Fibroblast of pulmonary artery (primary cell): Measurements from ENCODE around the gene HHATL.

Experiments
- DNase-seq: peaks from one replicate; pipeline ENCODE4 v3.0.0-alpha.2; 2010; ENCODE audit warnings: low read depth
- H3K4me3 ChIP-seq: replicated peaks from 2 replicates; pipeline ENCODE4 v1.5.1; 2011; ENCODE audit warnings: low read depth, mild to moderate bottlenecking, control low read depth, low read length, moderate library complexity
- CTCF ChIP-seq: IDR thresholded peaks from 2 replicates; pipeline ENCODE4 v1.5.1; 2011; ENCODE audit warnings: mild to moderate bottlenecking, control low read depth, low read length, inconsistent platforms; ENCODE audit errors: missing control alignments

The HHATL gene

GRCh38 chr3:42667096-42667522 lies 35.5 kb downstream of the HHATL start:
- no peak overlapping the region for H3K4me3 ChIP-seq
- DNase-seq, result no peak
- TF ChIP-seq CTCF, result no peak

GRCh38 chr3:42666577-42666998 lies 36.0 kb downstream of the HHATL start:
- no peak for DNase-seq
- no peak for TF ChIP-seq CTCF
- H3K4me3 ChIP-seq, result no peak overlapping the region

DNA sequence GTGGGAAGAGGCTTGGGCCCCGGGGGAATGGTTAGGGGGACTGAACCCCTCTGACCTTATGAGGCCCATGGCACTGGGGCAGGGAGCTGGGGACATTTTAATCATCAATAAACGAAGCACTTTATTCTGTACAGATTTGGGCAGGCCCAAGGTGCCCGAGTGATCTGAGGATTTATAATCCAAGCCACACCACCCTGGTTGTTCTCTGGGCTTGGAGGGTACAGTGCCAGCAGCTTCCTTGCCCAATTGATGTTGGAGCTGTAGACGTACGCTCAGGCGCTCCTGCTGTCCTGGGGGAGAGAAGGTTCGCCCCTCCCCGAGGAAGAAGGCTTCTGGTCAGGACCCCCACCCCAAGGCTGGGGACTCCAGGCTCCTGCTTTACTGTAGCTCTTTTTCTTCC lies 36.6 kb downstream of the HHATL start:
- no peak overlapping the region for H3K4me3 ChIP-seq
- DNase-seq, result no peak
- TF ChIP-seq CTCF, result no peak

DNA sequence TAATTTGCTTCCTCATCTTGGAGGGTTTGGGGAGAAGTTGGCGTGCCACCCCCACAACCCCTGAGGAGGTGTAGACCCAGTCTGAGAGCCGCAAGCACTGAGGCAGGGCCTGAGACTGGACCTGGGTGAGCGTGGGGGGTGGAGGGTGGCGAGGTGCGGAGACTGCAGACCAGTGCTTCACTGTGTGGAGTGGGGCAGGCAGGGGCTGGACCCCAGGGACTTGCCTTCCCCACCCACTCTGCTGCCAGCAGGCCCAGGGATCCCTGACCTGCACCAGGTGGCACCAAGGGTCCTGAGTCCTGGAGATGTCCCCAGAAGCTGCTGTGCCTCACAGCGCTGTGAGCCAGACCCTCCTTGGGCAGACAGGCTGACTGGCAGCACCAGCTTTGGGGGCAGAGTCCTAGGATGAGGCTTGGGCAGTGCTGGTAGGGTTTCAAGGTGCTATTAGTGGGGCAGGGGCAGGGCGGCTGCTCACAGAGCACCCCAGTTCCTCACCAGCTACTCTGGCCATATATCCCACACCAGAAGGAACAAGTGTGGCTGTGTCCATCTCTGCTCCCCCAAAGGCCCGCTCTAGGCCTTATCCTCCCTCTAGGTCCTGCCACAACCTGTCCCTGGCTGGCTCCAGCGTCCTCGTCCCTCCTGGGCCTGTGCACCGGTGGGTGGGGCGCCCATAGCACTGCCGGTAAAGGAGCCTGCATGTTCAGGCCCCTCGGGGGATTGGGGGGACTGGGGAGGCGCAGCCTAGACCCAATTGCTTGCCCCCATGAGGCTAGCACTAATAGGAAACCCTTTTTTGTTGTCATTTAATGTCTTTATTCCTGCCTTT lies 37.3 kb downstream of the HHATL start:
- no peak for TF ChIP-seq CTCF
- DNase-seq, result no peak
- no peak overlapping the region for H3K4me3 ChIP-seq

DNA sequence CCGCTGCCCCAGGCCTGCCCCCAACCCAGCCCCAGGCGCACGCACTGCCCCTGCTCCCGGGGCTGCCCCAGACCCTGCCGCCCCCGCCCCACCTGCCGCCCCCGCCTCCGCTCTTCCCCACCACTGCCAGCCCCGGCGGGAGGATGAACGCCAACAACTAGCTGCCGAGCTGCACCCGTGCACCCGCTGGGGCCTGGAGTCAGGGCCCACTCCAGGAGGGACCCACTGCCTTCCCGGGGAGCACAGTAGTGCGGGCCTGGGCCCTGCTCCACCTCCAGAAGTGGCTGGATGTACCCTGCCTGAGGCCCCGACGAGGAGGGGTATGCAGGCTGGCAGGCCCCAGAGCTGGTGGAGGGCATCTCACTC lies 38.2 kb downstream of the HHATL start:
- H3K4me3 ChIP-seq, result no peak overlapping the region

DNA sequence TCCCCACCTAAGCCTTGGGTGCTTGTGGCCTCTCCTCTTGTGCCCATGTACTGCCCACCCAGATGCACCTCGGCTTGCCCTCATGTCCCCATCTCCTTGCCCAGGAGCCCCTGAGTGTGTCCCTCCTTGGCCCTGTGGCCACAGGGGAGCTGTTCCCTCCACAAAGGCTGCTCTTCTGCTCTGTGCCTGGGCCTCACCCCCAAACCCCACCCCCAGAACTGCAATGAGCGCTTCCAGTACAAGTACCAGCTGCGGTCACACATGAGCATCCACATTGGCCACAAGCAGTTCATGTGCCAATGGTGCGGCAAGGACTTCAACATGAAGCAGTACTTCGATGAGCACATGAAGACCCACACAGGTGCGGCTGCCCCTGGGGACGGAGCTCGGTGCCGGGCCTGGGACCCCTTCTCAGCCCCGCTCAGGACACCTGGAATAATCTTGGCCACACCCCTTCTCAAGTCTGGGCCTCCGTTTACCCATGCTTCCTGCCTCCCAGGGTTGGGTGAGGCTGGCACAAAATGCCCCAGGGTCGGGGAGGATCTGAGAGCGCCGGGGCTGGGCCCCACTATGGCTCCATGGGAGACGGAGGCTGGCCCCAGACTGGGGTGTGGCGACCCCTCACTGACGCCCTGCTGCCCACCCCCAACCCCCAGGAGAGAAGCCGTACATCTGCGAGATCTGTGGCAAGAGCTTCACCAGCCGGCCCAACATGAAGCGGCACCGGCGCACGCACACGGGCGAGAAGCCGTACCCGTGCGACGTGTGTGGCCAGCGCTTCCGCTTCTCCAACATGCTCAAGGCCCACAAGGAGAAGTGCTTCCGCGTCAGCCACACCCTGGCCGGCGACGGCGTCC lies 38.8 kb downstream of the HHATL start:
- TF ChIP-seq CTCF, result no peak

More for the DNA sequence above, 38.2 kb downstream of the HHATL start:
- DNase-seq, result no peak
- no peak for TF ChIP-seq CTCF

More for the DNA sequence above, 38.8 kb downstream of the HHATL start:
- DNase-seq, result no peak
- no peak overlapping the region for H3K4me3 ChIP-seq
